Measurements from ENCODE around the gene EGFR. TPM values are rescaled to one million over a fixed set of nuclear protein-coding genes. Genes with fewer than 3 reads are reported as not detected.

The EGFR gene
- total RNA-seq, 2 donors from 2014 or later: 42.5 to 44.2 TPM

GRCh38 chr7:55240418-55241142 is 221.8 kb downstream of the EGFR start:
- WGBS, 2 donors: 58 to 64% methylated on average over 16 of the region's 16 CpGs
- H3K27me3 ChIP-seq: no peaks in the 10 kb centered on the region

GRCh38 chr7:55241958-55242357 is 223.1 kb downstream of the EGFR start:
- no peaks in the 10 kb centered on the region for H3K4me1 ChIP-seq
- intact Hi-C loops (cut with DNase I): no loop called here
- TF ChIP-seq POLR2A (IDR thresholded peaks at IDR 0.05) (no peak), CTCF (IDR thresholded peaks at IDR 0.05) (no peak)
- no peaks in the 10 kb centered on the region for H3K27me3 ChIP-seq
- no peak for ATAC-seq
- DNase-seq: no peak
- no peaks in the 10 kb centered on the region for H3K9me3 ChIP-seq
- no peaks in the 10 kb centered on the region for H3K36me3 ChIP-seq (replicated peaks in 1 of 2; ENCODE audit: insufficient read depth in 1 of 2, low read depth in 2 of 2)
- H3K27ac ChIP-seq: no peak overlapping the region
- H3K4me3 ChIP-seq: no peak overlapping the region
- 83% methylated on average over 6 of the region's 6 CpGs for WGBS, 2 donors

More at GRCh38 chr7:55240418-55241142, 221.8 kb downstream of the EGFR start:
- no peaks in the 10 kb centered on the region for H3K4me1 ChIP-seq
- no peaks in the 10 kb centered on the region for H3K36me3 ChIP-seq (replicated peaks in 1 of 2; ENCODE audit: insufficient read depth in 1 of 2, low read depth in 2 of 2)
- no peaks in the 10 kb centered on the region for H3K9me3 ChIP-seq
- intact Hi-C loops (cut with DNase I): no loop called here
- no peak overlapping the region for H3K27ac ChIP-seq
- DNase-seq (no peak), ATAC-seq (no peak)
- no peak overlapping the region for H3K4me3 ChIP-seq
- TF ChIP-seq CTCF (IDR thresholded peaks at IDR 0.05) (no peak), POLR2A (IDR thresholded peaks at IDR 0.05) (no peak)

- WGBS, 2 donors: 68 to 69% methylated on average over 2 of the region's 2 CpGs
- H3K4me3 ChIP-seq: no peak overlapping the region
- intact Hi-C loops (cut with DNase I): no loop called here
- H3K36me3 ChIP-seq (replicated peaks in 1 of 2; ENCODE audit: insufficient read depth in 1 of 2, low read depth in 2 of 2): no peaks in the 10 kb centered on the region
- H3K27me3 ChIP-seq: no peaks in the 10 kb centered on the region
- H3K4me1 ChIP-seq: no peaks in the 10 kb centered on the region
- TF ChIP-seq CTCF (IDR thresholded peaks at IDR 0.05): no peak
- TF ChIP-seq POLR2A (IDR thresholded peaks at IDR 0.05): no peak
- no peaks in the 10 kb centered on the region for H3K9me3 ChIP-seq
- no peak overlapping the region for H3K27ac ChIP-seq
- DNase-seq (no peak), ATAC-seq (no peak)
Observed at GRCh38 chr7:55242613-55243012, 223.8 kb downstream of the EGFR start.

- ATAC-seq (no peak), DNase-seq (no peak)
- intact Hi-C loops (cut with DNase I): no loop called here
- Histone ChIP-seq H3K4me1 (no peaks in the 10 kb centered on the region), H3K9me3 (no peaks in the 10 kb centered on the region), H3K27me3 (no peaks in the 10 kb centered on the region), H3K36me3 (replicated peaks in 1 of 2; ENCODE audit: insufficient read depth in 1 of 2, low read depth in 2 of 2) (no peaks in the 10 kb centered on the region), H3K27ac (no peak overlapping the region), H3K4me3 (no peak overlapping the region)
- 89 to 90% methylated on average over 13 of the region's 13 CpGs for WGBS, 2 donors
- TF ChIP-seq POLR2A (IDR thresholded peaks at IDR 0.05) (no peak), CTCF (IDR thresholded peaks at IDR 0.05) (no peak)
Observed at GRCh38 chr7:55244006-55244745, 225.4 kb downstream of the EGFR start.
